Glomerular endothelial cell (primary cell): Measurements from ENCODE around the gene RNF11. TPM values are rescaled to one million over a fixed set of nuclear protein-coding genes. Genes with fewer than 3 reads are reported as not detected.
"Not testable (repeated sequence)": the region's sequence is repeated elsewhere in the genome, so short reads cannot be mapped to it uniquely, and the experiment has no call there.

Experiments
- DNase-seq: peaks from one replicate; pipeline ENCODE4 v3.0.0-alpha.2; 2011; ENCODE audit warnings: low read depth, low spot score; ENCODE audit errors: extremely low read depth
- total RNA-seq: library from RNA; depleted of rRNA; stranded (reverse); fragments of >200 nt; gene quantifications from 2 replicates; pipeline ENCODE4 v1.2.3, GENCODE V29; 2015

The RNF11 gene
- total RNA-seq, result 77.6 and 100 TPM in 2 replicates

- no peak for DNase-seq
Observed at GRCh38 chr1:51235673-51236530, at the start of gene RNF11. Gene RNF11 (plus strand): TSS chr1:51236273. CDS start chr1:51236757, 484 bp downstream.

- no peak for DNase-seq
Observed at GRCh38 chr1:51188230-51188629, 47.8 kb upstream of the RNF11 start.

- DNase-seq, result peak; percentile 23
Observed at GRCh38 chr1:51189421-51190073, 46.5 kb upstream of the RNF11 start.

GRCh38 chr1:51190961-51191360 is 45.1 kb upstream of the RNF11 start:
- DNase-seq, result no peak

- DNase-seq, result peak; percentile 68
Observed at GRCh38 chr1:51192213-51192843, 43.7 kb upstream of the RNF11 start.

- DNase-seq, result no peak
Observed at GRCh38 chr1:51193564-51193963, 42.5 kb upstream of the RNF11 start.

- DNase-seq, result no peak
Observed at GRCh38 chr1:51203121-51203873, 32.8 kb upstream of the RNF11 start.

GRCh38 chr1:51203874-51204245 is 32.2 kb upstream of the RNF11 start:
- no peak for DNase-seq

GRCh38 chr1:51210055-51210454 is 26.0 kb upstream of the RNF11 start:
- no peak for DNase-seq

GRCh38 chr1:51210676-51211075 is 25.4 kb upstream of the RNF11 start:
- DNase-seq, result no peak

- DNase-seq, result no peak
Observed at GRCh38 chr1:51214615-51215131, 21.4 kb upstream of the RNF11 start.

GRCh38 chr1:51215169-51215568 is 20.9 kb upstream of the RNF11 start:
- no peak for DNase-seq

GRCh38 chr1:51216631-51217030 is 19.4 kb upstream of the RNF11 start:
- DNase-seq, result no peak

GRCh38 chr1:51217101-51217500 is 19.0 kb upstream of the RNF11 start:
- DNase-seq, result no peak

GRCh38 chr1:51218570-51218969 is 17.5 kb upstream of the RNF11 start:
- DNase-seq, result no peak

GRCh38 chr1:51219022-51219421 is 17.1 kb upstream of the RNF11 start:
- no peak for DNase-seq

GRCh38 chr1:51221529-51221928 is 14.5 kb upstream of the RNF11 start:
- DNase-seq, result not testable (repeated sequence)

GRCh38 chr1:51222136-51222787 is 13.8 kb upstream of the RNF11 start:
- DNase-seq, result no peak

- DNase-seq, result no peak
Observed at GRCh38 chr1:51222809-51223208, 13.3 kb upstream of the RNF11 start.

GRCh38 chr1:51224255-51224654 is 11.8 kb upstream of the RNF11 start:
- no peak for DNase-seq
